HEK293 (cell line): ENCODE data around the gene CADM4.
"Not testable (repeated sequence)": the region's sequence is repeated elsewhere in the genome, so short reads cannot be mapped to it uniquely, and the experiment has no call there.

Source experiments
- BCL11A ChIP-seq: fragments of 450-650 bp; formaldehyde crosslinking; IDR thresholded peaks from 2 replicates; pipeline ENCODE4 v1.5.1; 2016; ENCODE audit warnings: low read depth, missing biosample characterization, missing genetic modification characterization
- HOXD13 ChIP-seq: sonication (generic); formaldehyde crosslinking; IDR thresholded peaks from 2 replicates; pipeline ENCODE4 v1.8.0; 2022; ENCODE audit warnings: missing genetic modification reagents, borderline replicate concordance
- MZF1 ChIP-seq: fragments of 450-650 bp; formaldehyde crosslinking; IDR thresholded peaks from 2 replicates; pipeline ENCODE4 v1.5.1; 2017; ENCODE audit warnings: missing biosample characterization, missing genetic modification characterization, borderline replicate concordance
- ZNF239 ChIP-seq: fragments of 450-650 bp; formaldehyde crosslinking; IDR thresholded peaks from 2 replicates; pipeline ENCODE4 v1.5.1; 2016; ENCODE audit warnings: missing biosample characterization, missing genetic modification characterization
- ZNF521 ChIP-seq: fragments of 450-650 bp; formaldehyde crosslinking; IDR thresholded peaks from 2 replicates; pipeline ENCODE4 v1.5.1; 2017; ENCODE audit warnings: missing biosample characterization, mild to moderate bottlenecking, missing genetic modification characterization
- TF ChIP-seq, protein P1 (sequence below): fragments of 450-650 bp; formaldehyde crosslinking; IDR thresholded peaks from 2 replicates; pipeline ENCODE4 v1.5.1; 2016; ENCODE audit warnings: missing biosample characterization, missing genetic modification characterization
- TF ChIP-seq, protein P2 (sequence below): fragments of 450-650 bp; formaldehyde crosslinking; IDR thresholded peaks from 2 replicates; pipeline ENCODE4 v1.5.1; 2016; ENCODE audit warnings: missing biosample characterization, missing genetic modification characterization
- TF ChIP-seq, protein P3 (sequence below): sonication (generic); formaldehyde crosslinking; IDR thresholded peaks from 2 replicates; pipeline ENCODE4 v1.8.1; 2022; ENCODE audit warnings: mild to moderate bottlenecking, moderate library complexity, missing genetic modification reagents

DNA sequence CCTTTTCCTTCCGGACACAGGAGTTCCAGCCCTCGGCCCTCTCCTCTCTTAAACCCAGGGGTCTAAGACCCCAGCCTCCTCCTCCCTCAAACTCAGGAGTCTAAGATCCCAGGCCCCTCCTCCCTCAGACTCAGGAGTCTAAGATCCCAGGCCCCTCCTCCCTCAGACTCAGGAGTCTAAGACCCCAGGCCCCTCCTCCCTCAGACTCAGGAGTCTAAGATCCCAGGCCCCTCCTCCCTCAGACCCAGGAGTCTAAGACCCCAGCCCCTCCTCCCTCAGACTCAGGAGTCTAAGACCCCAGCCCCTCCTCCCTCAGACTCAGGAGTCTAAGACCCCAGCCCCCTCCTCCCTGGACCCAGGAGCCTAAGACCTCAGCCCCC lies 4.1 kb downstream of the CADM4 start:
- not testable (repeated sequence) for TF ChIP-seq HOXD13 (CRISPR knock-in tag); ZNF521 (tag by site-specific recombination); ZNF239; MZF1; BCL11A (tag by site-specific recombination)
- TF ChIP-seq, protein P1, sequence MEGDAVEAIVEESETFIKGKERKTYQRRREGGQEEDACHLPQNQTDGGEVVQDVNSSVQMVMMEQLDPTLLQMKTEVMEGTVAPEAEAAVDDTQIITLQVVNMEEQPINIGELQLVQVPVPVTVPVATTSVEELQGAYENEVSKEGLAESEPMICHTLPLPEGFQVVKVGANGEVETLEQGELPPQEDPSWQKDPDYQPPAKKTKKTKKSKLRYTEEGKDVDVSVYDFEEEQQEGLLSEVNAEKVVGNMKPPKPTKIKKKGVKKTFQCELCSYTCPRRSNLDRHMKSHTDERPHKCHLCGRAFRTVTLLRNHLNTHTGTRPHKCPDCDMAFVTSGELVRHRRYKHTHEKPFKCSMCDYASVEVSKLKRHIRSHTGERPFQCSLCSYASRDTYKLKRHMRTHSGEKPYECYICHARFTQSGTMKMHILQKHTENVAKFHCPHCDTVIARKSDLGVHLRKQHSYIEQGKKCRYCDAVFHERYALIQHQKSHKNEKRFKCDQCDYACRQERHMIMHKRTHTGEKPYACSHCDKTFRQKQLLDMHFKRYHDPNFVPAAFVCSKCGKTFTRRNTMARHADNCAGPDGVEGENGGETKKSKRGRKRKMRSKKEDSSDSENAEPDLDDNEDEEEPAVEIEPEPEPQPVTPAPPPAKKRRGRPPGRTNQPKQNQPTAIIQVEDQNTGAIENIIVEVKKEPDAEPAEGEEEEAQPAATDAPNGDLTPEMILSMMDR (tag by site-specific recombination): not testable (repeated sequence)
- TF ChIP-seq, protein P2, sequence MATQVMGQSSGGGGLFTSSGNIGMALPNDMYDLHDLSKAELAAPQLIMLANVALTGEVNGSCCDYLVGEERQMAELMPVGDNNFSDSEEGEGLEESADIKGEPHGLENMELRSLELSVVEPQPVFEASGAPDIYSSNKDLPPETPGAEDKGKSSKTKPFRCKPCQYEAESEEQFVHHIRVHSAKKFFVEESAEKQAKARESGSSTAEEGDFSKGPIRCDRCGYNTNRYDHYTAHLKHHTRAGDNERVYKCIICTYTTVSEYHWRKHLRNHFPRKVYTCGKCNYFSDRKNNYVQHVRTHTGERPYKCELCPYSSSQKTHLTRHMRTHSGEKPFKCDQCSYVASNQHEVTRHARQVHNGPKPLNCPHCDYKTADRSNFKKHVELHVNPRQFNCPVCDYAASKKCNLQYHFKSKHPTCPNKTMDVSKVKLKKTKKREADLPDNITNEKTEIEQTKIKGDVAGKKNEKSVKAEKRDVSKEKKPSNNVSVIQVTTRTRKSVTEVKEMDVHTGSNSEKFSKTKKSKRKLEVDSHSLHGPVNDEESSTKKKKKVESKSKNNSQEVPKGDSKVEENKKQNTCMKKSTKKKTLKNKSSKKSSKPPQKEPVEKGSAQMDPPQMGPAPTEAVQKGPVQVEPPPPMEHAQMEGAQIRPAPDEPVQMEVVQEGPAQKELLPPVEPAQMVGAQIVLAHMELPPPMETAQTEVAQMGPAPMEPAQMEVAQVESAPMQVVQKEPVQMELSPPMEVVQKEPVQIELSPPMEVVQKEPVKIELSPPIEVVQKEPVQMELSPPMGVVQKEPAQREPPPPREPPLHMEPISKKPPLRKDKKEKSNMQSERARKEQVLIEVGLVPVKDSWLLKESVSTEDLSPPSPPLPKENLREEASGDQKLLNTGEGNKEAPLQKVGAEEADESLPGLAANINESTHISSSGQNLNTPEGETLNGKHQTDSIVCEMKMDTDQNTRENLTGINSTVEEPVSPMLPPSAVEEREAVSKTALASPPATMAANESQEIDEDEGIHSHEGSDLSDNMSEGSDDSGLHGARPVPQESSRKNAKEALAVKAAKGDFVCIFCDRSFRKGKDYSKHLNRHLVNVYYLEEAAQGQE: not testable (repeated sequence)
- TF ChIP-seq, protein P3, sequence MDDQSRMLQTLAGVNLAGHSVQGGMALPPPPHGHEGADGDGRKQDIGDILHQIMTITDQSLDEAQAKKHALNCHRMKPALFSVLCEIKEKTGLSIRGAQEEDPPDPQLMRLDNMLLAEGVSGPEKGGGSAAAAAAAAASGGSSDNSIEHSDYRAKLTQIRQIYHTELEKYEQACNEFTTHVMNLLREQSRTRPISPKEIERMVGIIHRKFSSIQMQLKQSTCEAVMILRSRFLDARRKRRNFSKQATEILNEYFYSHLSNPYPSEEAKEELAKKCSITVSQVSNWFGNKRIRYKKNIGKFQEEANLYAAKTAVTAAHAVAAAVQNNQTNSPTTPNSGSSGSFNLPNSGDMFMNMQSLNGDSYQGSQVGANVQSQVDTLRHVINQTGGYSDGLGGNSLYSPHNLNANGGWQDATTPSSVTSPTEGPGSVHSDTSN (CRISPR knock-in tag): not testable (repeated sequence)
